Activated CD8-positive, alpha-beta memory T cell treated with anti-CD3 and anti-CD28 coated beads, Interleukin-2, amount 50 U/mL, for 4 hours (primary cell): ENCODE measurements around the gene ACSBG1.
A peak's percentile ranks its signal among the peaks of the same experiment; 100 is the strongest.

ENCODE experiments used
- DNase-seq: peaks from one replicate; pipeline ENCODE4 v3.0.0-alpha.2; 2020

Gene ACSBG1

DNA sequence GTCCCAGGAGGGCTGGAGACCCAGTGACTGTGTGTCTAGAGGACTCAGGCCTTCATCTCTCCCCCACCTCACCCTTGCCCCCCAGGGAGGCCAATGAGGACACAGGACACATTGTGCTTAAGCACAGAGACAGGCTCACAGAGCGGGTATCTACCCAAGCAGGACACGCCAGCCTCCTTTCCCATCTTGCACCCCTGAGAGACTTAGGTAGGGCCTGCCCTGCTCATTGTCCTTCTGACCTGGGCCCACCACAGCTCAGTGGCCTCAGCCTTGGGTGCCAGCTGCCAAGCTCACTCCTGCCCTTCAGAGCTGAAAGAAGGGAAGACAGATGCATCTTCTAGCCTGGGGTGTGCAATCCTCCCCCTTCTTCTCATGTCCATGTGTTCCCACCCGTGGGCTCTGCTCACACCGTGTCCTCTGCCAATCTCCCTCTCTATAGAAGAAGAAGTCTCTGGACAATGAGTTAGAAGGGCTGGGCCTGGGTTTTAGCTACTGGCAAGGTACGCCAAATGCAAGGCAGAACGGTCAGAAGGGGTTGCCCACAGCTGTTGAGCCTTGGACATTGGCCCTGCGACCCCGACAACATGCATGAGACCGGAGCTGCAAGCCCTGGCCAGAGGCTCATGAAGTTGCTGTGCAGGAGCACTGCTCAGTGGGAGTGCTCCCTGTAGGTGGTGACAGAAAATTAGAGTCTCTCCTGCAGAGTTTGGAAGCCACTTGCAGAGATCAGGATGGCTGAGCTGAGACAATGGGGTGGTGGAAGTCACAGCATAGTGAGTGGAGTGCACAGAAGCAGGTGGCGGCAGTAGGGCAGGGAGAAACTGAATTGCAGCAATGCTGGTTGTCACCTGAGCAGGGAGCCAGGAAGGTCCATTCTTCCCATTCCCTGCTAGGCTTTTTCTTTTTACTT lies 32.8 kb downstream of the ACSBG1 start:
- DNase-seq, result no peak

DNA sequence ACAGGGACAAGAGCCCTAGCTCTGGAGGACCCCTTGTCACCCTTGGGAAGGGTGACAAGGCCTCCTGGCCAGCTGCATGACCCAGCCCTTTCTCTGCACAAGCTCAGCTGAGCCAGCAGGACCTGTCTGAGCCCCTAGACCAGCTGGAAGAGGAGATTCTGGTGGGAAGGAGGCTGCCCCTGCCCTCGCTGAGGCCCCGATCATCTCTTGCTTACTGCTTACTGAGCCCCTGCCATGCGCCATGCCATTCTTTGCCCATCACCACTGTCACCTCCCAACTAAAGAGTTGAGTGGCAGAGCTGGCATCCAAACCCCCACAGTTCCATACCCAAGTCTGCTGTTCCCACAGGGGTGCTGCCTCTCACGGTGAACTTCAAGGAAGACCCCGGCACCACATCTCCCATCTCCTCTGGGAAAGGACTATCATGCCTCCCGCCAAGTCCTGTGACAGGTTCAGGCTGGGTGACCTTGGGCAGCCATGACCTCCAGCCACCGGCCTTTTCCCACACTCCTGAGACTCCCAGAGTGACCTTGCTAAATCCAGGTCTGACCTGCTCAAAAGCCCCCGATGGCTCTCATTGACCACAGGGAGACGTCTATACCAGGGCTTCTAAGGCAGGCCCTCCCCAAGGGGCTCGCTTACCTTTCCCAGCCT lies 34.0 kb downstream of the ACSBG1 start:
- DNase-seq, result no peak

DNA sequence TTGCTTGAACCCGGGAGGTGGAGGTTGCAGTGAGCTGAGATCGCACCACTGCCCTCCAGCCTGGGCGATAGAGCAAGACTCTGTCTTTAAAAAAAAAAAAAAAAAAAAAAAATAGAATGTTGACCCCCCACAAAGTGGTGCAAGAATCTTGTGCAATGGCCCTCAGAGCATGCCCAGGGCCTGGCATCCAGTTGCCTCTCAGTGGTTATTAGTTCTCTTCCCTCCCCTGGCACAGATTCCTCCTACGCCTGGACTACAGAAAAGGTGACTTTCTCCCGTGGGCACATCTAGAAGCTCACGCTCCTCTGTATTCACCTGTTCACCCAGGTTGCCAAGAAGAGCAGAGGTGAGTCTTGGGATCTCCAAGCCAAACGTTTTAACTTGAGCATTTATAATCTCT lies 36.7 kb downstream of the ACSBG1 start:
- no peak for DNase-seq

GRCh38 chr15:78195735-78196201 lies 38.6 kb downstream of the ACSBG1 start:
- peak; percentile 49 for DNase-seq

GRCh38 chr15:78194568-78194925 lies 39.8 kb downstream of the ACSBG1 start:
- no peak for DNase-seq

DNA sequence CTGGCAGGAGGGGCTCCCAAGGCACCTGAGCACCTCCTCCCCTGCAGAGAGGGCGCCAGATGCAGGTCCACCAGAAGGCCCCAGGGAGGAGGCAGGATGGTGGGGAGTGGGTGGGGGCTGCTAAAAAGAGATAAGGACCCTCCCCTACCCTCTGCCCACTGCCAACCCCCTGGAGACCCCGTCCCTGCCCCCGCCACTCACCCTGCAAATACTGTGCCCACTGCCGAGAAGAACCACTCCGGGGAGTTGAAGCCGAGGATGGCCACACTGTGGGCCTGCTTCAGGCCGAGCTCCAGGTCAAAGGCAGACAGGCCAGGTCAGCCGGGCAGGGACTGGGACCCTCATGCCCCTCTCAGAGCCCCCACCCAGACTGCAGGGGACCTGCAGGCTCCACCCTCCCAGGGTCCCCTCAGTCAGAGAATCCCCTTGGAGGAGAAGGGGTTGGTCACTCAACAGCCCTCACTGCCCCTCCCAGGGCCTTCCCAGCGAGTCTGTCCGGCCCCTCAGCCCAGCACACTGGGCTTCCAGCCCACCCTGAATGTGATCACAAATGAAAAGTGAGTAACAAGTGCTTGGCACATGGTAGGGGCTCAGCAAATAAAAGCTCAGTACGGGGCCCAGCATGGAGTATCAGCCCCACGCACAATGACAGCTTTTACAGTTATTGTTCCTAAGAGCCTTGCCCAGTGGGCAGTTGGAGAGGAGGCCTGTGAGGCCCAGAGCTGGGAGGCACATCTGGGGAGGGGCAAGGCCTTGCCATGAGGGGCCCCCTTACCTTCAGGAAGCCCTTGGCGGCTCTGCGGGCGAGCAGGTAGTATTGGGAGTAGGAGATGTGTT lies 40.4 kb downstream of the ACSBG1 start:
- DNase-seq, result no peak

GRCh38 chr15:78192826-78193594 lies 41.4 kb downstream of the ACSBG1 start:
- DNase-seq, result no peak

- no peak for DNase-seq
Measured at GRCh38 chr15:78182821-78183220, 51.5 kb downstream of the ACSBG1 start.

- no peak for DNase-seq
Measured at GRCh38 chr15:78182336-78182700, 52.0 kb downstream of the ACSBG1 start.

DNA sequence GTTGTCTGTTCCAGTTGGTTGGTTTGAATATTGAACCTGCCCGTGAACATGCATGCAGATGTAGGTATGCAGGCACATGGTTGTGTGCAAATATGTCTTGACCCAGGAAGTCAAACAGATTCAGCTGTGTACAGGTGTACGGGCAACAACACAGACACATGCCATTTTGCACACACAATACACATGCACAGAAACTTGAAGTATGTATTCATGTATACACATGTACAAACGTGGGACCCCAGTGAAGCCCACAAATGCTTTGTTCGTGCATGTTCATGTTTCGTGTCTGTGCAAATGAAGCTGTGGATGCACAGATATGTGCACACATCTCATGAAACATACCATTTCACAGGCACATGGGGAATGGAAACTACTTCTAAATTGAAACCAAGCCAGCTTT lies 54.5 kb downstream of the ACSBG1 start:
- no peak for DNase-seq

DNA sequence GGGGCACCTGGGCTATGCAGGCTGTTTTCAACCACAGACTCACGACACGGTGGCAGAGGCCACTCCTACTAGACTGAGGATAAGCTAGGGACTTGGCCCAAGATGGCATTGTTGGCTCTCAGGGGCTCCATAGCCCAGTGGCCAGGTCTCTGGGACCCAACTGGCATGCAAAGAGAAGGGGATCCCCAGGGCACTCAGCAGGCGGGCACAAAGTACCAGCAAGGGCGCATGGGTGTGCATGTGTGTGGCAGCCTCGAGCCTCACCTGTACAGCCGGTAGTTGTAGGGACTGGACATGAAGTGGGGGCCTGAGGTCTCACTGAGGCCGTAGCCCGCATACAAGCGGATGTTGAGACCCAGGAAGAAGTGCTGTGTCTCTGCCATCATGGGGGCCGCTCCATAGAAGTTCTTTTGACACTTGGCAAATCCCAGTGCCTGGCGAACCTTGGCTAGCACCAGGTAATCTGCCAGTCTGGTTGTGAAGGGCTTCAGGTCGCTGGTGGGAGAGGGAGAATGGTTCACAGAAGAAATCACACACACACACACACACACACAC lies 55.0 kb downstream of the ACSBG1 start:
- no peak for DNase-seq

DNA sequence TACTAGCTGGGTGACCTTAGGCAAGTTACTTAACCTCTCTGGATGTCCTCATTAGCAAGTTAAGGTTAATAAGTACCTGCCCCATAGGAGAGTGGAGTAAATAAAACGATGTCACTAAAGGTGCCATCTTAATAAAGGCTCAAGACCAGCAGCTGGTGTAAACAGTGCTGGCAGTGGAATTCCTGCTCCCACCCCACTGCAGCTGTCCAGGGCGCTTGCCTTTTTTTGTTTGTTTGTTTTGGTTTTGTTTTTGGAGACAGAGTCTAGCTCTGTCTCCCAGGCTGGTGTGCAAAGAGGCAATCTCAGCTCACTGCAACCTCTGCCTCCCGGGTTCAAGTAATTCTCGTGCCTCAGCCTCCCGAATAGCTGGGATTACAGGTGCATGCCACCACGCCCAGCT lies 56.3 kb downstream of the ACSBG1 start:
- no peak for DNase-seq

DNA sequence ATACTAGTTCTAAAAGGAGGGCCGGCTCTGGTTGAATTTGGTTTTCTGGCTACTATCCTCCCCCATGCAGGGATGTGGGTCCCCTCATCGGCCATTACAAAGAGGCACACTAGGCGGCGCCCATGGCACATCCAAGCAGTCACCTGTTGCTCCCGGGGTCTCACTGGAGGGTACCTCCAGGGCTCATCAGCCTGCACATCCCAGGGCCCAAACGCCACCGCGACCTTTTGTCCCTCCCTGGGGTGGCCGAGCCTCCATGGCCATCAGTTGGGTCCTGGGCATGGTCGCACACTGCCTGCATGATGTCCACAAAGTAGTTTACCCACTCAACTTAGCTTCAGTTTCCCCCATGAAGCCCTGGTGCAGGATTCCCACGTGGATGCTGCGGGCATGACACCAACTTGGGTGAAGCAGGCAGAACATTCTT lies 56.9 kb downstream of the ACSBG1 start:
- peak; percentile 35 for DNase-seq

- no peak for DNase-seq
Measured at GRCh38 chr15:78175330-78175729, 59.0 kb downstream of the ACSBG1 start.

GRCh38 chr15:78174401-78174800 lies 60.0 kb downstream of the ACSBG1 start:
- DNase-seq, result no peak

- DNase-seq, result no peak
Measured at GRCh38 chr15:78171864-78172472, 62.4 kb downstream of the ACSBG1 start.

GRCh38 chr15:78170848-78171773 lies 63.3 kb downstream of the ACSBG1 start:
- DNase-seq, result no peak

DNA sequence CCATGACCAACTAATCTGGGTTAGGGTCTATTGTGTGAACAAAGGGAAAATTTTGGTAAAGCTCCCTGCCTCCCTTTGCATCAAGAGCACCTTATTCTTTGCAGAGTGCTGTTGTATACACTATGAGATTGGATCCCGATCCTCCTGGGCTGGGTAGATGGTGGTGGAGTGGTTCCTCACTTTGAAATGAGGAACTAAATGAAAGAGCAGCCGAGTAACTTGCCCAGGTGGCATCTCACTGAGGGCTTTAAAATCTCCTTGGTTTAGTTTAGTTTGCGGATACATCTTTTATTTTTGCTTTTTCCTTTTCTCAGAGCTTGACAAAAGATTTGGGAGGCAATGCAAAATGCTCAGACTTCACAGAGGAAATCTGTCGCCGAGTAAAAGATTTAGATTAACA lies 65.8 kb downstream of the ACSBG1 start:
- DNase-seq, result no peak

DNA sequence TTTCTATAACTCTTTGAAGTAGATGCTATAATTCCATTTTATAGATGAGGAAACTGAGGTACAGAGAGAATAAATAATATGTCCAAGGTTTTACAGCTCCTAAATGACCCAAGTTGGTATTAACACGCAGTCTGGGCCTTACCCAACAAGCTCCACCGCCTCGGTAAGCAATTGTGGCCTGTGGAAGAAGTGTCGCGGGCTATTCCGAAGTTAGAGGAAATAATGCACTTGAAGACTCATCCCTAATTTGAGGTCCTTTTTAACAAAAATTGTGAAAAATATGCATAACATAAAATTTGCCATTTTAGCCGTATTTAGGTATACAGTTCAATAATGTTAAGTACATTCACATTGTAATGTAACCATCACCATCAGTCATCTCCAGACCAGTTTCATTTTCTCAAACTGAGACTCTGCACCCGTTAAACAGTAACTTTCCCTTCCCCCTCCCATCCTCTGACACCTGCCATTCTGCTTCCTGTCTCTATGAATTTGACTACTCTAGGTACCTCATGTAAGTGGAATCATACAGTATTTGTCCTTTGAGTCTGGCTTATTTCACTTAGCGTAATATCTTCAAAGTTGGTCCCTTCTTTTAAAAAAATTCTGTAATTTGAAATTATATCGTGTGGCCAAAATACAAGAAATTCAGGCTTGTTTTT lies 67.0 kb downstream of the ACSBG1 start:
- no peak for DNase-seq

GRCh38 chr15:78164010-78164409 lies 70.4 kb downstream of the ACSBG1 start:
- no peak for DNase-seq
